ENCODE results near the gene MAML3. TPM values are rescaled to one million over a fixed set of nuclear protein-coding genes. Genes with fewer than 3 reads are reported as not detected.
A peak's percentile ranks its signal among the peaks of the same experiment; 100 is the strongest.

The MAML3 gene
- total RNA-seq, 2 donors from 2014 or later, result 29.2 to 32.2 TPM

DNA sequence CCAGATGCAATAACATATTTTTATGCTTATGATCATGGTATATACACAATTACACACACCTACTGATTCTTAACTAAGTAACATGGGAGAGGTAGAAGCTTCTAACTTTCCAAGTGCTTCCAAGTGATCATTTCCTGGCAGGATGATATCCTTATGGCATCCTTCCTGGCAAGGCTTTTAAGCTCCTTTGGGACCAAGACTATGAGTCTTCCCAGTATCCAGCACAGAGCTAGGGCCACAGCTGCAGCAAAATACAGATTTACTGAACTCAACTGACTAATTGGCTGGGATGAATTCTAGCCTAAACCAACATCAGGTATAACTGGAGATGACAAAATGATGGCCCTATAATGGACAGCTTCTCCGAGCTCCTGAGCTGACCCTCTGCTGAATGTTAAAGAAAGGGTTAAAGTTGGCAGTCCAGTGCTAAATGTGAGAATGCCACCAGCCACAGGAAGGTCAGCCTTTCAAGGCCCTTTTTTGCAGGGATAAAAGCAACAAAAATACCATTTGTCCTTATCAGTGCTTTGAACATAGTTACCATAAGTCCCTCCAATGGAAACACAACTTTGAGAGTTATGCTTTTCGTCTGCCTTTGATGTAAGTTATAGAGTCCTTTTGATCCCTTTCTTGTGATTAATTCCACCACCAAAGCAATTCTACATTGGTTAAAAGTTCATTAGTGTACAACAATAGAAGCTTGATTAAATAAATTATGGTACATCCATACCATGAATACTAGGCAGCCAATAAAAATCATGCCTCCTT lies 415.0 kb downstream of the MAML3 start:
- 96 to 100% methylated on average over 1 to 2 of the region's 2 CpGs for WGBS, 2 experiments (ENCODE audit: insufficient coverage in 1 of 2, insufficient read length in 1 of 2)
- Mint-ChIP-seq H3K4me1 (peaks cover 40% of the 10 kb centered on the region), H3K27ac (no peak overlapping the region), H3K9me3 (no peaks in the 10 kb centered on the region), H3K4me3 (no peak overlapping the region), H3K36me3 (ENCODE audit: low read depth) (no peaks in the 10 kb centered on the region), H3K27me3 (ENCODE audit: insufficient read depth) (no peaks in the 10 kb centered on the region)
- TF ChIP-seq, protein P1, sequence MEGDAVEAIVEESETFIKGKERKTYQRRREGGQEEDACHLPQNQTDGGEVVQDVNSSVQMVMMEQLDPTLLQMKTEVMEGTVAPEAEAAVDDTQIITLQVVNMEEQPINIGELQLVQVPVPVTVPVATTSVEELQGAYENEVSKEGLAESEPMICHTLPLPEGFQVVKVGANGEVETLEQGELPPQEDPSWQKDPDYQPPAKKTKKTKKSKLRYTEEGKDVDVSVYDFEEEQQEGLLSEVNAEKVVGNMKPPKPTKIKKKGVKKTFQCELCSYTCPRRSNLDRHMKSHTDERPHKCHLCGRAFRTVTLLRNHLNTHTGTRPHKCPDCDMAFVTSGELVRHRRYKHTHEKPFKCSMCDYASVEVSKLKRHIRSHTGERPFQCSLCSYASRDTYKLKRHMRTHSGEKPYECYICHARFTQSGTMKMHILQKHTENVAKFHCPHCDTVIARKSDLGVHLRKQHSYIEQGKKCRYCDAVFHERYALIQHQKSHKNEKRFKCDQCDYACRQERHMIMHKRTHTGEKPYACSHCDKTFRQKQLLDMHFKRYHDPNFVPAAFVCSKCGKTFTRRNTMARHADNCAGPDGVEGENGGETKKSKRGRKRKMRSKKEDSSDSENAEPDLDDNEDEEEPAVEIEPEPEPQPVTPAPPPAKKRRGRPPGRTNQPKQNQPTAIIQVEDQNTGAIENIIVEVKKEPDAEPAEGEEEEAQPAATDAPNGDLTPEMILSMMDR (conservative IDR thresholded peaks at IDR 0.05), result no peak
- H3K27ac ChIP-seq (ENCODE audit: low read depth, low read length), result no peak overlapping the region
- H3K27me3 ChIP-seq (ENCODE audit: control insufficient read depth, insufficient read depth, low read length, poor library complexity, severe bottlenecking), result no peaks in the 10 kb centered on the region
- no peaks in the 10 kb centered on the region for H3K36me3 ChIP-seq (ENCODE audit: control insufficient read depth, insufficient read depth, low read length)
- no peak overlapping the region for H3K9ac ChIP-seq (ENCODE audit: extremely low read depth, low read length, poor library complexity, severe bottlenecking)
- no peak overlapping the region for H3K4me3 ChIP-seq (ENCODE audit: low read length)
- DNase-seq, result peak; percentile 21
- H3K9me3 ChIP-seq (ENCODE audit: control insufficient read depth, low read length), result no peaks in the 10 kb centered on the region
- peaks cover 29% of the 10 kb centered on the region for H3K4me1 ChIP-seq (ENCODE audit: control insufficient read depth, insufficient read depth, low read length)

GRCh38 chr4:139736661-139737060 lies 417.3 kb downstream of the MAML3 start:
- Mint-ChIP-seq H3K27me3 (ENCODE audit: insufficient read depth) (no peaks in the 10 kb centered on the region), H3K9me3 (no peaks in the 10 kb centered on the region), H3K4me1 (peaks cover 43% of the 10 kb centered on the region), H3K27ac (peak overlapping the region; percentile 18), H3K36me3 (ENCODE audit: low read depth) (peaks cover 3% of the 10 kb centered on the region), H3K4me3 (no peak overlapping the region)
- peak; percentile 46 for DNase-seq
- Histone ChIP-seq H3K27me3 (ENCODE audit: control insufficient read depth, insufficient read depth, low read length, poor library complexity, severe bottlenecking) (no peaks in the 10 kb centered on the region), H3K27ac (ENCODE audit: low read depth, low read length) (no peak overlapping the region), H3K36me3 (ENCODE audit: control insufficient read depth, insufficient read depth, low read length) (peaks cover 7% of the 10 kb centered on the region), H3K4me1 (ENCODE audit: control insufficient read depth, insufficient read depth, low read length) (peaks cover 34% of the 10 kb centered on the region), H3K4me3 (ENCODE audit: low read length) (no peak overlapping the region), H3K9me3 (ENCODE audit: control insufficient read depth, low read length) (no peaks in the 10 kb centered on the region), H3K9ac (ENCODE audit: extremely low read depth, low read length, poor library complexity, severe bottlenecking) (no peak overlapping the region)
- TF ChIP-seq, protein P1 (conservative IDR thresholded peaks at IDR 0.05), result no peak
- WGBS, 2 experiments (ENCODE audit: insufficient coverage in 1 of 2, insufficient read length in 1 of 2), result 85 to 89% methylated on average over 2 of the region's 2 CpGs

DNA sequence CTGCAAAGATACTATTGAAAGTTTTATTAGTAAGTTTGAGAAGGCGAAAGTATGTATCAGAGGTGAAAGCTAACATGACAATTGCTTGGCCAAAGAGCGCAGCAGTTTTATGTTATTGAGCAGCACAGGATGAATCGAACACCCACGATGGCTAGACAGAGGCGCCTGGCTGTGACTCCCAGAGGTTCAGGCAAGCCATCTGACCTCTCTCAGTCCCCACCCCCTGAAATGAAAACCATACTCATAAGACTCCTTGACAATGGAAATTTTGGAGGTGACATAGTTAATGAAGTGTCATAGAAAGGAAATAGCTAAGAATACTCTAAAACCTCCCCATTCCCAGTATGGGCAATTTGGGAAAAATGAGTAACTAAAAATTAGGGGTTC lies 417.7 kb downstream of the MAML3 start:
- H3K9me3 ChIP-seq (ENCODE audit: control insufficient read depth, low read length), result no peaks in the 10 kb centered on the region
- H3K27ac Mint-ChIP-seq, result no peak overlapping the region
- H3K27me3 ChIP-seq (ENCODE audit: control insufficient read depth, insufficient read depth, low read length, poor library complexity, severe bottlenecking), result no peaks in the 10 kb centered on the region
- 75 to 83% methylated on average over 3 to 5 of the region's 5 CpGs for WGBS, 2 experiments (ENCODE audit: insufficient coverage in 1 of 2, insufficient read length in 1 of 2)
- H3K4me1 ChIP-seq (ENCODE audit: control insufficient read depth, insufficient read depth, low read length), result peaks cover 34% of the 10 kb centered on the region
- peaks cover 9% of the 10 kb centered on the region for H3K36me3 ChIP-seq (ENCODE audit: control insufficient read depth, insufficient read depth, low read length)
- H3K27me3 Mint-ChIP-seq (ENCODE audit: insufficient read depth), result no peaks in the 10 kb centered on the region
- H3K9ac ChIP-seq (ENCODE audit: extremely low read depth, low read length, poor library complexity, severe bottlenecking), result no peak overlapping the region
- H3K4me1 Mint-ChIP-seq, result peaks cover 43% of the 10 kb centered on the region
- peak overlapping the region; percentile 57 for H3K4me3 Mint-ChIP-seq
- peak overlapping the region; percentile 98 for H3K27ac ChIP-seq (ENCODE audit: low read depth, low read length)
- peaks cover 3% of the 10 kb centered on the region for H3K36me3 Mint-ChIP-seq (ENCODE audit: low read depth)
- TF ChIP-seq, protein P1 (conservative IDR thresholded peaks at IDR 0.05), result no peak
- no peaks in the 10 kb centered on the region for H3K9me3 Mint-ChIP-seq
- peak; percentile 50 for DNase-seq
- H3K4me3 ChIP-seq (ENCODE audit: low read length), result no peak overlapping the region
